Ramos (cell line): ENCODE results near the gene FAM43B.

Source experiments
- in situ Hi-C: fragments of 300-500 bp; cut with MboI; formaldehyde crosslinking; loops from one replicate; pipeline ENCODE4 v1.14.3; 2022; ENCODE audit warnings: low sequenced_read_pairs; ENCODE audit not compliant: unreplicated experiment

The FAM43B gene

GRCh38 chr1:20546637-20547036 lies 5.7 kb upstream of the FAM43B start:
- in situ Hi-C loops, result no loop called here

GRCh38 chr1:20551161-20551560 lies 1.2 kb upstream of the FAM43B start:
- in situ Hi-C loops, result no loop called here

- in situ Hi-C loops, result no loop called here
These were observed 514 bp downstream of the FAM43B start for GRCh38 chr1:20552728-20553445.

- in situ Hi-C loops, result no loop called here
These were observed 2.8 kb downstream of the FAM43B start for GRCh38 chr1:20555025-20555757.

- in situ Hi-C loops, result no loop called here
These were observed 3.4 kb downstream of the FAM43B start for GRCh38 chr1:20555758-20556120.

GRCh38 chr1:20558191-20558590 lies 5.8 kb downstream of the FAM43B start:
- in situ Hi-C loops, result no loop called here

- in situ Hi-C loops, result no loop called here
These were observed 8.6 kb downstream of the FAM43B start for GRCh38 chr1:20560966-20561365.

GRCh38 chr1:20565234-20565633 lies 12.9 kb downstream of the FAM43B start:
- in situ Hi-C loops, result no loop called here

- in situ Hi-C loops, result no loop called here
These were observed 17.2 kb downstream of the FAM43B start for GRCh38 chr1:20569523-20570098.

- in situ Hi-C loops, result no loop called here
These were observed 19.1 kb downstream of the FAM43B start for GRCh38 chr1:20571427-20571826.

GRCh38 chr1:20573987-20574386 lies 21.6 kb downstream of the FAM43B start:
- in situ Hi-C loops, result no loop called here

GRCh38 chr1:20574686-20575540 lies 22.5 kb downstream of the FAM43B start:
- in situ Hi-C loops, result no loop called here

- in situ Hi-C loops, result no loop called here
These were observed 23.4 kb downstream of the FAM43B start for GRCh38 chr1:20575541-20576336.

- in situ Hi-C loops, result no loop called here
These were observed 25.7 kb downstream of the FAM43B start for GRCh38 chr1:20578062-20578461.

- in situ Hi-C loops, result no loop called here
These were observed 26.5 kb downstream of the FAM43B start for GRCh38 chr1:20578721-20579395.

GRCh38 chr1:20584890-20585289 lies 32.5 kb downstream of the FAM43B start:
- in situ Hi-C loops, result no loop called here

- in situ Hi-C loops, result no loop called here
These were observed 34.7 kb downstream of the FAM43B start for GRCh38 chr1:20586953-20587660.

GRCh38 chr1:20587661-20588053 lies 35.3 kb downstream of the FAM43B start:
- in situ Hi-C loops, result no loop called here
